ENCODE results near the gene RFPL3. TPM values are rescaled to one million over a fixed set of nuclear protein-coding genes. Genes with fewer than 3 reads are reported as not detected.

RFPL3 gene
- total and polyA plus RNA-seq, 2 donors (not counting 1 experiment from before 2014, with no cell fraction given): not detected

DNA sequence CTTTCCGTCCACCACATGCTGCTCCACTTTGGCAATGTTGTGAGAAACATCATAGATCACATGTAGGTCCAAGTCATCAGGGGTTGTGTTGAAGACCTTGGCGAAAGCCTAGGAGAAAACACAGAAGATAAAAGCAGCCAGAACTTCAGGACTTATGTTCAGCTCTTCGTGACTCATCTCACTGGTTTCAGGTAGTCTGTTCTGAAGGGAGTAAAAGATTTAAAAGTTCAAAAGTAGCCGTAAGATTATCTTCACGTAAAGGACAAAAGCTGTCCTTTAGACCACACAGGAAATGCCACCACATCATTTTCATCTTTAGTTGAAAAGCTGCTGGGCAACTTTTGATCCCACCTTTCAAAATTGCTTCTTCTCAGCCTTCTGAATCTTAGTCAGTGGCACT, 37.4 kb downstream of the RFPL3 start:
- H3K27ac Mint-ChIP-seq: no peak overlapping the region
- H3K4me1 ChIP-seq (ENCODE audit: control insufficient read depth in 2 of 2, insufficient read depth in 2 of 2, low read length in 2 of 2): no peaks in the 10 kb centered on the region
- intact Hi-C loops (cut with micrococcal nuclease): no loop called here
- no peaks in the 10 kb centered on the region for H4K20me1 ChIP-seq (ENCODE audit: control insufficient read depth, insufficient read depth, low read length, poor library complexity, severe bottlenecking)
- ChIA-PET POLR2A (no interaction called here), CTCF (no interaction called here)
- no peak overlapping the region for H2AFZ ChIP-seq (ENCODE audit: insufficient read depth, low read depth, low read length, poor library complexity, severe bottlenecking)
- H3K27me3 Mint-ChIP-seq: no peaks in the 10 kb centered on the region
- H3K4me1 Mint-ChIP-seq: no peaks in the 10 kb centered on the region
- H3K9ac ChIP-seq (ENCODE audit: low read length): no peak overlapping the region
- ATAC-seq (ENCODE audit: low read depth) (no peak), DNase-seq (no peak)
- no peak for TF ChIP-seq EZH2 (IDR thresholded peaks at IDR 0.05; ENCODE audit: borderline replicate concordance, insufficient read depth, low read depth, low read length, poor library complexity, severe bottlenecking)
- TF ChIP-seq, protein P1, sequence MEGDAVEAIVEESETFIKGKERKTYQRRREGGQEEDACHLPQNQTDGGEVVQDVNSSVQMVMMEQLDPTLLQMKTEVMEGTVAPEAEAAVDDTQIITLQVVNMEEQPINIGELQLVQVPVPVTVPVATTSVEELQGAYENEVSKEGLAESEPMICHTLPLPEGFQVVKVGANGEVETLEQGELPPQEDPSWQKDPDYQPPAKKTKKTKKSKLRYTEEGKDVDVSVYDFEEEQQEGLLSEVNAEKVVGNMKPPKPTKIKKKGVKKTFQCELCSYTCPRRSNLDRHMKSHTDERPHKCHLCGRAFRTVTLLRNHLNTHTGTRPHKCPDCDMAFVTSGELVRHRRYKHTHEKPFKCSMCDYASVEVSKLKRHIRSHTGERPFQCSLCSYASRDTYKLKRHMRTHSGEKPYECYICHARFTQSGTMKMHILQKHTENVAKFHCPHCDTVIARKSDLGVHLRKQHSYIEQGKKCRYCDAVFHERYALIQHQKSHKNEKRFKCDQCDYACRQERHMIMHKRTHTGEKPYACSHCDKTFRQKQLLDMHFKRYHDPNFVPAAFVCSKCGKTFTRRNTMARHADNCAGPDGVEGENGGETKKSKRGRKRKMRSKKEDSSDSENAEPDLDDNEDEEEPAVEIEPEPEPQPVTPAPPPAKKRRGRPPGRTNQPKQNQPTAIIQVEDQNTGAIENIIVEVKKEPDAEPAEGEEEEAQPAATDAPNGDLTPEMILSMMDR (IDR thresholded peaks at IDR 0.05): no peak
- no peaks in the 10 kb centered on the region for H3K9me3 ChIP-seq (ENCODE audit: control extremely low read depth in 1 of 3, control insufficient read depth in 2 of 3, insufficient read depth in 1 of 3, low read length in 2 of 3)
- H3K27me3 ChIP-seq (replicated peaks in 1 of 4; ENCODE audit: control extremely low read depth in 1 of 4, control insufficient read depth in 3 of 4, insufficient read depth in 4 of 4, low read length in 3 of 4): no peaks in the 10 kb centered on the region
- H3K36me3 ChIP-seq (replicated peaks in 1 of 2; ENCODE audit: control extremely low read depth in 1 of 2, control insufficient read depth in 1 of 2, extremely low read depth in 1 of 2, insufficient read depth in 2 of 2, low read length in 1 of 2): peaks cover 44 to 85% of the 10 kb centered on the region in 2 experiments
- peaks cover 2% of the 10 kb centered on the region for H3K79me2 ChIP-seq (ENCODE audit: control insufficient read depth, insufficient read depth, low read length)
- H3K9me3 Mint-ChIP-seq (ENCODE audit: insufficient read depth): no peaks in the 10 kb centered on the region
- no peak overlapping the region for H3K4me3 ChIP-seq (ENCODE audit: control extremely low read depth in 1 of 5, extremely low read depth in 1 of 5, insufficient read depth in 1 of 5, low read depth in 2 of 5, low read length in 4 of 5)
- WGBS (ENCODE audit: insufficient coverage): 86% methylated on average over 5 of the region's 5 CpGs
- H3K27ac ChIP-seq (ENCODE audit: low read length in 2 of 2): no peak overlapping the region
- no peak overlapping the region for H3K4me2 ChIP-seq (replicated peaks; ENCODE audit: low read depth, low read length, poor library complexity, severe bottlenecking)
- H3K4me3 Mint-ChIP-seq: no peak overlapping the region

DNA sequence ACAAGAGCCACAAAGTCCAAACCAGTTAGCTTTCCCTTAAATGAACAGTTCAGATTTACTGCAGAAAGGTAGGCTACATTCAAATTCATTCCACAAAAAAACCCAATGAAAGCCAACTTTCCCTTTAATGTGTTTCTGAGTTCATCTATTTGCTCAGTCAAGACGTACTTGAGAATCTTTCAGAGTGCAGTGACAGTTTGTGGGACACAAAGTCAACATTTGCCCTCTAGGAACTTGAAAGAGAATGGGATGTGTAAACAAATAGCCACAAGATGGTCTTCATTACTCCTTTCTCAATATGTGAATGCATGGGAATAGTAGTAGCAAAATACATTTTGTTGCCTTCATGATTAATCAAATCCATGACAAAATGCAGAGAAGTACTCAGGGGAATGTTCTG, 38.6 kb downstream of the RFPL3 start:
- Histone ChIP-seq H3K27ac (ENCODE audit: low read length in 2 of 2) (no peak overlapping the region), H4K20me1 (ENCODE audit: control insufficient read depth, insufficient read depth, low read length, poor library complexity, severe bottlenecking) (no peaks in the 10 kb centered on the region), H3K4me2 (replicated peaks; ENCODE audit: low read depth, low read length, poor library complexity, severe bottlenecking) (no peak overlapping the region), H3K27me3 (replicated peaks in 1 of 4; ENCODE audit: control extremely low read depth in 1 of 4, control insufficient read depth in 3 of 4, insufficient read depth in 4 of 4, low read length in 3 of 4) (no peaks in the 10 kb centered on the region), H3K36me3 (replicated peaks in 1 of 2; ENCODE audit: control extremely low read depth in 1 of 2, control insufficient read depth in 1 of 2, extremely low read depth in 1 of 2, insufficient read depth in 2 of 2, low read length in 1 of 2) (peaks cover 48 to 90% of the 10 kb centered on the region in 2 experiments), H3K4me1 (ENCODE audit: control insufficient read depth in 2 of 2, insufficient read depth in 2 of 2, low read length in 2 of 2) (no peaks in the 10 kb centered on the region), H2AFZ (ENCODE audit: insufficient read depth, low read depth, low read length, poor library complexity, severe bottlenecking) (no peak overlapping the region), H3K9ac (ENCODE audit: low read length) (no peak overlapping the region), H3K9me3 (ENCODE audit: control extremely low read depth in 1 of 3, control insufficient read depth in 2 of 3, insufficient read depth in 1 of 3, low read length in 2 of 3) (no peaks in the 10 kb centered on the region), H3K4me3 (ENCODE audit: control extremely low read depth in 1 of 5, extremely low read depth in 1 of 5, insufficient read depth in 1 of 5, low read depth in 2 of 5, low read length in 4 of 5) (no peak overlapping the region), H3K79me2 (ENCODE audit: control insufficient read depth, insufficient read depth, low read length) (peaks cover 4% of the 10 kb centered on the region)
- no CpG with 5 or more reads among the region's 1 CpG for WGBS (ENCODE audit: insufficient coverage)
- no peak overlapping the region for H3K27ac Mint-ChIP-seq
- no peaks in the 10 kb centered on the region for H3K27me3 Mint-ChIP-seq
- no peak for ATAC-seq (ENCODE audit: low read depth)
- no peak overlapping the region for H3K4me3 Mint-ChIP-seq
- DNase-seq: no peak
- CTCF ChIA-PET: interaction anchor here (1.0 kb wide), 1 partner anchor 51 kb away, joined by 3 read pairs; no protein-coding TSS in a partner anchor
- H3K9me3 Mint-ChIP-seq (ENCODE audit: insufficient read depth): no peaks in the 10 kb centered on the region
- no peaks in the 10 kb centered on the region for H3K4me1 Mint-ChIP-seq
- no peak for TF ChIP-seq EZH2 (IDR thresholded peaks at IDR 0.05; ENCODE audit: borderline replicate concordance, insufficient read depth, low read depth, low read length, poor library complexity, severe bottlenecking)
- TF ChIP-seq, protein P1 (IDR thresholded peaks at IDR 0.05): no peak
- POLR2A ChIA-PET: no interaction called here
- intact Hi-C loops (cut with micrococcal nuclease): no loop called here
